Endothelial cell of umbilical vein (primary cell): ENCODE measurements around the gene RAC2. TPM values are rescaled to one million over a fixed set of nuclear protein-coding genes. Genes with fewer than 3 reads are reported as not detected.
"Not testable (repeated sequence)": the region's sequence is repeated elsewhere in the genome, so short reads cannot be mapped to it uniquely, and the experiment has no call there.

Source experiments
- BruUV-seq: library from RNA; stranded (reverse); fragments of 400-500 nt; replicated peaks from 2 replicates; lab custom pipeline; 2021; lab: Mats Ljungman, UMichigan
- CTCF ChIA-PET: fragments of 300-600, 350-600 bp; sonication (Branson Sonifier 250); formaldehyde crosslinking; loops from one replicate; lab custom pipeline; 2021; ENCODE audit warnings: antibody characterized with exemption, inconsistent platforms; lab: Charles Lee
- POLR2A ChIA-PET: fragments of 300-600, 350-600 bp; sonication (Branson Sonifier 250); formaldehyde crosslinking; loops from one replicate; lab custom pipeline; 2021; ENCODE audit warnings: antibody characterized with exemption, inconsistent platforms; lab: Charles Lee
- DNase-seq: peaks from one replicate; pipeline ENCODE4 v3.0.0-alpha.2; 2011; ENCODE audit warnings: low read depth, low spot score
- FAIRE-seq: peaks from 2 replicates; lab custom pipeline; 2011; peaks lifted over from hg19 to GRCh38; lab: Jason Lieb, UNC
- H2AFZ ChIP-seq: 2 replicates; pipeline ENCODE4 v1.6.0; 2012; ENCODE audit warnings: low read depth, low read length, control low read depth, inconsistent platforms
- H3K27ac ChIP-seq: 2 replicates; pipeline ENCODE4 v1.5.1; 2011; ENCODE audit warnings: low read depth, mild to moderate bottlenecking, control low read depth, low read length, moderate library complexity; ENCODE audit not compliant: insufficient read depth
- H3K27me3 ChIP-seq, 2 experiments: 2 replicates each; pipeline versions ENCODE4 v1.6.0 to v1.6.1; 2011; ENCODE audit warnings: low read length in 2 of 2, mixed read lengths in 1 of 2; ENCODE audit not compliant: control insufficient read depth in 2 of 2, insufficient read depth in 2 of 2
- H3K36me3 ChIP-seq, 2 experiments: 2 replicates in 1 of 2; 3 replicates in 1 of 2; pipeline ENCODE4 v1.5.1; 2011; ENCODE audit warnings: low read length in 2 of 2, mild to moderate bottlenecking in 1 of 2, moderate library complexity in 1 of 2; ENCODE audit not compliant: control insufficient read depth in 2 of 2, insufficient read depth in 2 of 2; ENCODE audit errors: extremely low read depth in 1 of 2
- H3K4me1 ChIP-seq: 3 replicates; pipeline ENCODE4 v1.5.1; 2011; ENCODE audit warnings: mild to moderate bottlenecking, low read length; ENCODE audit not compliant: control insufficient read depth, insufficient read depth; ENCODE audit errors: extremely low read depth
- H3K4me2 ChIP-seq: 2 replicates; pipeline ENCODE4 v1.6.1; 2011; ENCODE audit warnings: low read length, control low read depth, mixed read lengths; ENCODE audit not compliant: insufficient read depth
- H3K4me3 ChIP-seq, 3 experiments: fragments of 200-600 bp in 1 of 3; sonication (generic), shearing (Covaris generic) in 1 of 3; replicated peaks in 1 of 3; 2 replicates each; pipeline ENCODE4 v1.5.1; 2011 to 2016; ENCODE audit warnings: control low read depth in 3 of 3, low read length in 3 of 3, mild to moderate bottlenecking in 2 of 3, inconsistent platforms in 1 of 3, low read depth in 1 of 3, moderate library complexity in 1 of 3; ENCODE audit not compliant: insufficient read depth in 1 of 3
- H3K79me2 ChIP-seq: 2 replicates; pipeline ENCODE4 v1.6.0; 2012; ENCODE audit warnings: low read length, inconsistent platforms; ENCODE audit not compliant: control insufficient read depth, insufficient read depth
- H3K9ac ChIP-seq: replicated peaks from 2 replicates; pipeline ENCODE3; 2011; ENCODE audit warnings: low read length, control low read depth; ENCODE audit not compliant: insufficient read depth; ENCODE audit errors: extremely low read depth
- H3K9me1 ChIP-seq: replicated peaks from 3 replicates; pipeline ENCODE4 v1.6.0; 2011; ENCODE audit warnings: mild to moderate bottlenecking, low read length; ENCODE audit not compliant: control insufficient read depth, insufficient read depth; ENCODE audit errors: extremely low read depth
- H3K9me3 ChIP-seq: replicated peaks from 2 replicates; pipeline ENCODE4 v1.5.1; 2012; ENCODE audit warnings: low read length, inconsistent platforms; ENCODE audit not compliant: control insufficient read depth, insufficient read depth
- H4K20me1 ChIP-seq: replicated peaks from 2 replicates; pipeline ENCODE3; 2011; ENCODE audit warnings: mild to moderate bottlenecking, low read length; ENCODE audit not compliant: control insufficient read depth, insufficient read depth; ENCODE audit errors: extremely low read depth
- CTCF ChIP-seq, 2 donors: IDR thresholded peaks; 1 replicate in 1 of 2; 2 replicates in 1 of 2; pipeline ENCODE4 v1.5.1; 2011; ENCODE audit warnings: low read length in 2 of 2, mild to moderate bottlenecking in 2 of 2, moderate library complexity in 2 of 2, control low read depth in 1 of 2, inconsistent platforms in 1 of 2, low read depth in 1 of 2; ENCODE audit not compliant: insufficient read depth in 1 of 2; ENCODE audit errors: extremely low read depth in 1 of 2
- EZH2 ChIP-seq: IDR thresholded peaks from 2 replicates; pipeline ENCODE4 v1.6.1; 2012; ENCODE audit warnings: borderline replicate concordance, low read depth, mild to moderate bottlenecking, moderate library complexity, low read length, inconsistent platforms; ENCODE audit not compliant: severe bottlenecking
- GATA2 ChIP-seq: IDR thresholded peaks from 2 replicates; pipeline ENCODE4 v1.7.0; 2011; ENCODE audit warnings: low read depth, mild to moderate bottlenecking, moderate library complexity, mixed read lengths, low read length; ENCODE audit not compliant: insufficient read length, insufficient read depth
- JUN ChIP-seq: IDR thresholded peaks from 2 replicates; pipeline ENCODE4 v1.6.1; 2011; ENCODE audit warnings: borderline replicate concordance, low read depth; ENCODE audit not compliant: insufficient read length, insufficient read depth
- MAX ChIP-seq: IDR thresholded peaks from 2 replicates; pipeline ENCODE4 v1.6.1; 2011; ENCODE audit not compliant: insufficient read depth, insufficient read length
- MYC ChIP-seq: IDR thresholded peaks from one replicate; pipeline ENCODE4 v1.6.1; 2011; ENCODE audit warnings: mild to moderate bottlenecking, low read depth, low read length
- dilution Hi-C: fragments of 300-500 bp; cut with MboI; formaldehyde crosslinking; loops from one replicate; pipeline ENCODE4 v1.15.0; 2019; ENCODE audit warnings: low sequenced_read_pairs; ENCODE audit not compliant: extremely low pct_ligation_motif_present
- intact Hi-C: fragments of 100-400 bp; cut with micrococcal nuclease; formaldehyde crosslinking; loops from one replicate; pipeline ENCODE4 v1.10.0; 2022
- polyA plus RNA-seq, 4 experiments: library from polyadenylated mRNA; depleted of rRNA in 3 of 4; stranded (reverse) in 3 of 4; unstranded in 1 of 4; fragments of >200 nt; gene quantifications; 2 replicates each; pipeline versions ENCODE4 v1.2.1 to v1.2.3, GENCODE V29; 2011 to 2012; ENCODE audit warnings: missing spikeins in 1 of 4
- total RNA-seq: library from RNA; stranded (reverse); gene quantifications from 2 replicates; pipeline ENCODE4 v1.2.3, GENCODE V29; 2021

Gene RAC2
- total and polyA plus RNA-seq, 2 donors (not counting 3 experiments of a cell fraction or from before 2014, with no cell fraction given), result 122 to 181 TPM

GRCh38 chr22:37253126-37253660 lies 9.1 kb upstream of the RAC2 start:
- Histone ChIP-seq H3K9ac (no peak overlapping the region), H3K4me1 (peaks cover 31% of the 10 kb centered on the region), H3K9me3 (no peaks in the 10 kb centered on the region), H4K20me1 (no peaks in the 10 kb centered on the region), H3K4me2 (no peak overlapping the region), H3K27me3 (no peaks in the 10 kb centered on the region), H3K36me3 (no peaks in the 10 kb centered on the region), H2AFZ (peak overlapping the region; percentile 52), H3K79me2 (no peaks in the 10 kb centered on the region), H3K27ac (no peak overlapping the region), H3K9me1 (no peaks in the 10 kb centered on the region), H3K4me3 (no peak overlapping the region)
- POLR2A ChIA-PET, result no interaction called here
- BruUV-seq, result no TSS peak
- CTCF ChIA-PET, result interaction anchor here (0.9 to 3.1 kb wide), 8 partner anchors 8 to 339 kb away, joined by 3 to 28 read pairs (median 4); partner anchors contain the start of gene RAC2
- dilution Hi-C loops, result no loop called here
- FAIRE-seq (peak; percentile 79), DNase-seq (peak; percentile 58)
- no peak for TF ChIP-seq GATA2
- TF ChIP-seq EZH2, result no peak
- TF ChIP-seq MYC, result no peak
- TF ChIP-seq MAX, result no peak
- TF ChIP-seq JUN, result no peak
- TF ChIP-seq CTCF (IDR thresholded peaks at IDR 0.05; ENCODE audit: extremely low read depth in 1 of 2, insufficient read depth in 1 of 2, low read depth in 1 of 2, low read length in 2 of 2), result peak; percentile 7 to 22
- intact Hi-C loops, result loop anchor here (1.0 to 2.0 kb wide), 2 partner anchors 9 to 54 kb away; partner anchors contain the start of gene RAC2

GRCh38 chr22:37251836-37252235 lies 7.8 kb upstream of the RAC2 start:
- H3K4me3 ChIP-seq, FAIRE-seq, H3K36me3 ChIP-seq, POLR2A ChIA-PET, H3K27ac ChIP-seq, H4K20me1 ChIP-seq, DNase-seq, H3K79me2 ChIP-seq, H3K9me3 ChIP-seq, dilution Hi-C loops, H3K9me1 ChIP-seq, H3K27me3 ChIP-seq, BruUV-seq, H3K4me2 ChIP-seq, H2AFZ ChIP-seq, H3K9ac ChIP-seq: not testable (repeated sequence)
- H3K4me1 ChIP-seq, result peaks cover 31% of the 10 kb centered on the region
- intact Hi-C loops, result loop anchor here (2.0 kb wide), 1 partner anchor 53 kb away; no protein-coding TSS in a partner anchor
- CTCF ChIA-PET, result interaction anchor here (1.6 to 1.9 kb wide), 2 partner anchors 10 to 53 kb away, joined by 5 to 10 read pairs; no protein-coding TSS in a partner anchor
